Measurements from ENCODE around the gene TM4SF1. TPM values are rescaled to one million over a fixed set of nuclear protein-coding genes. Genes with fewer than 3 reads are reported as not detected.
"Not testable (repeated sequence)": the region's sequence is repeated elsewhere in the genome, so short reads cannot be mapped to it uniquely, and the experiment has no call there.

The TM4SF1 gene
- total RNA-seq, 1 donor from 2014 or later = 125 TPM

GRCh38 chr3:149340310-149340933 lies 37.0 kb downstream of the TM4SF1 start:
- ATAC-seq = no peak

- peak; percentile 96 for ATAC-seq
Observed at GRCh38 chr3:149339931-149340309, 37.5 kb downstream of the TM4SF1 start.

- ATAC-seq = not testable (repeated sequence)
Observed at GRCh38 chr3:149337486-149337885, 40.0 kb downstream of the TM4SF1 start.

- ATAC-seq = no peak
Observed at GRCh38 chr3:149336925-149337324, 40.5 kb downstream of the TM4SF1 start.

- no peak for ATAC-seq
Observed at GRCh38 chr3:149333176-149333859, 44.1 kb downstream of the TM4SF1 start, which contains the start of gene TM4SF18. Gene TM4SF18, minus strand, starts transcription at chr3:149333636. Its CDS starts 254 bp downstream, at chr3:149333382.

GRCh38 chr3:149332771-149333170 lies 44.7 kb downstream of the TM4SF1 start:
- ATAC-seq = no peak

GRCh38 chr3:149332227-149332765 lies 45.2 kb downstream of the TM4SF1 start:
- ATAC-seq = no peak

- ATAC-seq = no peak
Observed at GRCh38 chr3:149331396-149331795, 46.1 kb downstream of the TM4SF1 start.

GRCh38 chr3:149330609-149331331 lies 46.7 kb downstream of the TM4SF1 start:
- no peak for ATAC-seq

GRCh38 chr3:149327156-149327555 lies 50.3 kb downstream of the TM4SF1 start:
- no peak for ATAC-seq

GRCh38 chr3:149325581-149325980 lies 51.9 kb downstream of the TM4SF1 start:
- no peak for ATAC-seq

- ATAC-seq = no peak
Observed at GRCh38 chr3:149324332-149324731, 53.1 kb downstream of the TM4SF1 start.

- ATAC-seq = no peak
Observed at GRCh38 chr3:149321640-149322039, 55.8 kb downstream of the TM4SF1 start.

- ATAC-seq = no peak
Observed at GRCh38 chr3:149321136-149321535, 56.3 kb downstream of the TM4SF1 start.

- peak; percentile 68 for ATAC-seq
Observed at GRCh38 chr3:149319750-149320149, 57.7 kb downstream of the TM4SF1 start.

Other genes starting within 250 kb of the TM4SF1 start
- gene HPS3, start 248.0 kb downstream of the TM4SF1 start, total RNA-seq = 6.1 TPM
- gene CP, start 155.8 kb downstream of the TM4SF1 start, total RNA-seq = 4.5 TPM
- gene TM4SF18, start 44.0 kb downstream of the TM4SF1 start, total RNA-seq = 0.76 TPM
- not detected for gene TM4SF4, start 97.0 kb upstream of the TM4SF1 start, total RNA-seq

Data from esophagus mucosa (tissue), 1 donor.